Ectodermal cell (in vitro differentiated cells): ENCODE results near the gene ARL13B.

Experiments used
- H3K27ac ChIP-seq: 2 replicates; pipeline ENCODE4 v1.7.0; 2013; ENCODE audit warnings: mild to moderate bottlenecking, low read depth, low read length; ENCODE audit not compliant: insufficient read depth, poor library complexity, severe bottlenecking
- H3K27me3 ChIP-seq: 2 replicates; pipeline ENCODE4 v1.7.0; 2013; ENCODE audit warnings: mild to moderate bottlenecking, low read length; ENCODE audit not compliant: insufficient read depth, control insufficient read depth, poor library complexity, severe bottlenecking
- H3K36me3 ChIP-seq: one replicate; pipeline ENCODE4 v1.7.0; 2013; ENCODE audit warnings: low read length; ENCODE audit not compliant: control insufficient read depth, insufficient read depth
- H3K4me1 ChIP-seq: one replicate; pipeline ENCODE4 v1.7.0; 2013; ENCODE audit warnings: low read length; ENCODE audit not compliant: control insufficient read depth, insufficient read depth
- H3K4me3 ChIP-seq: 2 replicates; pipeline ENCODE4 v1.7.0; 2013; ENCODE audit warnings: low read depth, low read length, control low read depth; ENCODE audit not compliant: insufficient read depth
- H3K9me3 ChIP-seq: 2 replicates; pipeline ENCODE4 v1.7.0; 2013; ENCODE audit warnings: mild to moderate bottlenecking, low read length, moderate library complexity; ENCODE audit not compliant: control insufficient read depth
- WGBS, 2 experiments: methylation state at CpG; one replicate each; pipeline ENCODE4 v1.1.7; 2013; ENCODE audit warnings: missing lambda C conversion rate in 2 of 2; 5-methylcytosine and 5-hydroxymethylcytosine counted together

The ARL13B gene

GRCh38 chr3:94095111-94095510, 115.2 kb downstream of the ARL13B start:
- H3K27ac ChIP-seq: no peak overlapping the region
- no peaks in the 10 kb centered on the region for H3K36me3 ChIP-seq
- H3K4me3 ChIP-seq: no peak overlapping the region
- WGBS, 2 experiments: 88% methylated on average over 2 of the region's 2 CpGs; no CpG with 5 or more reads in 1 of the 2 experiments
- no peaks in the 10 kb centered on the region for H3K4me1 ChIP-seq
- no peaks in the 10 kb centered on the region for H3K9me3 ChIP-seq
- H3K27me3 ChIP-seq: no peaks in the 10 kb centered on the region

GRCh38 chr3:94098452-94098851, 118.5 kb downstream of the ARL13B start:
- H3K27me3 ChIP-seq: no peaks in the 10 kb centered on the region
- H3K4me1 ChIP-seq: no peaks in the 10 kb centered on the region
- 88 to 95% methylated on average over 3 of the region's 3 CpGs for WGBS, 2 experiments
- no peaks in the 10 kb centered on the region for H3K9me3 ChIP-seq
- H3K4me3 ChIP-seq: no peak overlapping the region
- H3K27ac ChIP-seq: no peak overlapping the region
- no peaks in the 10 kb centered on the region for H3K36me3 ChIP-seq

DNA sequence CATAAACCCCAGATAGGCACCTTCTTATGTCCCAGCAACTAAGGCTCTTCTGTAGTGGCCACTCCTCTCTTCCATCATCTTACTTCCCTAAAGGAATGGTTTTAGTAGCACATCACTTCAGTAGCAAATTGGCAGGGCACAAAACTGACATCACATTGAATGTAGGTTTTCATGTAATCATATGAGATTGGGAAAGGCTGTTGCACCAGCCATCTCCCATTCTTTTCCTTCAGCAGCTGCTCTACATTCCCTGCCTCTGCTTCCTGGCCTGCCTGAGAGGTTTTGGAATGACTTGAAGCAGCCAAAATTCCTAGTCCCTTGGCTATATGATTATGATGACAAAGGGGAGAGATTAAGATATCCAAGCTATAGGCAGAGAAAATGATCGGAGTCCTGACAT, 119.4 kb downstream of the ARL13B start:
- Histone ChIP-seq H3K36me3 (no peaks in the 10 kb centered on the region), H3K27ac (no peak overlapping the region), H3K4me3 (no peak overlapping the region), H3K4me1 (no peaks in the 10 kb centered on the region), H3K27me3 (no peaks in the 10 kb centered on the region), H3K9me3 (no peaks in the 10 kb centered on the region)
- 86 to 100% methylated on average over 1 of the region's 1 CpG for WGBS, 2 experiments

GRCh38 chr3:94101860-94102259, 121.9 kb downstream of the ARL13B start:
- no peaks in the 10 kb centered on the region for H3K27me3 ChIP-seq

More at GRCh38 chr3:94101860-94102259, 121.9 kb downstream of the ARL13B start:
- Histone ChIP-seq H3K36me3 (no peaks in the 10 kb centered on the region), H3K9me3 (no peaks in the 10 kb centered on the region), H3K27ac (no peak overlapping the region), H3K4me1 (no peaks in the 10 kb centered on the region), H3K4me3 (no peak overlapping the region)
- 92 to 93% methylated on average over 3 of the region's 4 CpGs for WGBS, 2 experiments
